Spleen (tissue), 7 donors: ENCODE data around the gene CNOT3.

Experiments
- CTCF ChIP-seq, 11 experiments: fragments of 200-600 bp in 7 of 11; fragments of 450-650 bp in 4 of 11; sonication (generic) in 4 of 11; IDR thresholded peaks in 8 of 11; conservative IDR thresholded peaks in 3 of 11; 1 replicate in 7 of 11; 2 replicates in 4 of 11; pipeline versions ENCODE4 v1.4.0 to v1.8.0; 2016 to 2021; ENCODE audit warnings: antibody characterized with exemption in 11 of 11, inconsistent platforms in 4 of 11, mild to moderate bottlenecking in 1 of 11
- POLR2A ChIP-seq, 3 donors: fragments of 450-650 bp; IDR thresholded peaks; one replicate each; pipeline ENCODE4 v1.5.1; 2017; ENCODE audit warnings: antibody characterized with exemption in 3 of 3, mild to moderate bottlenecking in 1 of 3
- POLR2AphosphoS5 ChIP-seq, 3 donors: sonication (generic); formaldehyde crosslinking; IDR thresholded peaks; one replicate each; pipeline ENCODE4 v1.5.1; 2017; ENCODE audit warnings: antibody characterized with exemption in 3 of 3
- donor health status: DM: no; HTN: no; CAD: no; lungs with moderate emphysema.
- donor health status: DM: no; HTN: no; CAD: no.
- donor health status: DM: no; HTN: no; CAD: no.

DNA sequence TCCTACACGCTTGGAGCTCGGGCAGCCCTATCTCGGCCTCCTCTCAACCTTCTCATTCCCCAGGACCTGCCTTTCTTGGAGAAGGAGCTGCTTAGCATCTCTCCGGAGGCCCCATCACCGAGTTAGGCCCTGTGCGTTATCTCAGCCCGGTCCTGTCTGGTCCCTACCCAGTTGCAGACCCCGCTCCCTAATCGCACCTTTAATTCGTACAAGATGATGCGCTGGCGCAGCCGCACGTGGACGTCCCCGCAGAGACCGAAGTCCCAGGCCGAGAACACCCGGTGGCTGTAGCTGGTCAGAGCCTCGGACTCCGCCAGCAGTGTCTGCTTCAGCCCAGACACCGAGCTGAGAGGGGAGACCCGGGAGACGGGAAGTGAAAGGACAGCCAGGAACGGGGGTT lies 27.7 kb downstream of the CNOT3 start:
- no peak for TF ChIP-seq CTCF (IDR thresholded peaks at IDR 0.05 in 8 of 11, conservative IDR thresholded peaks at IDR 0.05 in 3 of 11)
- no peak for TF ChIP-seq POLR2AphosphoS5 (IDR thresholded peaks at IDR 0.05)
- no peak for TF ChIP-seq POLR2A (IDR thresholded peaks at IDR 0.05)
